Measurements from ENCODE around the gene DCST2. TPM values are rescaled to one million over a fixed set of nuclear protein-coding genes. Genes with fewer than 3 reads are reported as not detected.

The DCST2 gene
- total and polyA plus RNA-seq, 10 of the 15 experiments (the other 5 are each of a cell fraction or from before 2014, with no cell fraction given) = 0.33 to 0.41 (median 0.36) TPM; not detected in 7

DNA sequence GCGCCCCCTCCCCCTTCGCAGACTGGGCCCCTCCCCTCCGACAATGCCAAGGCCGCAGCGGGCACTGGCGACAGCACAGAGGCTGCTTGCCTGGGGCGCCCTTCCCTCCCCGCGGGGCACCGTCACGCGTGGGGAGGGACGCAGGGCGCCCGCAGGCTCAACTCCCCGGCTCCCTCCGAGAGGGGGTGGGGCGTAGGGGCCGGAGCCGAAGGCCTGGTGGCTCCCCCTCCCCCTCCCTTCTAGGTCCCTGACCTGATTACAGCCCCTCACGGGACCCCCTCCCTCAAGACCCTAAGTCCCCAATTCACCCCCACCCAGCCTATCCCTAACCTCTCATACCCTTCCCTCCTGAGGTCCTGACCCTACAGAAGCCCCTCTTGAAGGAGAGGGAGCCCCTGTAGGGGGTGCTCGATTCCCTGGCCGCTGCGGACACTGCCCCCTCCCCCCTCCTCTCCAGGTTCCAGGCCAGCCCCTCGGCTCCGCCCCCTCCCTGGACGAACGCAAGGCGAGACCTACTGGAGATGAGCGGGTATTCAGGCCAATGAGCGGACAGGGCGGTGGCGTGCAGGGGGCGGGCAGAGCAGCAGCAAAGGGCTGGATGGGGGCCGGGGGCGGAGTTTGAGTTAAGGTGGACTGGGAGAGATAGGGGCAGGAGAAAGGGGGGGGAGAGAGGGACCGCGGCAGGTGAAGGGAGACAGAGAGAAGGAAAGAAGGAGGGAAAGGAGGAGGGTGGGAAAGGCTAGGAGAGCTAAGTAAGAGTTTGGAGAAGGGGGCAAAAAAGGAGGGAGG, 31.7 kb downstream of the DCST2 start (continued):
- TF ChIP-seq, protein P1, sequence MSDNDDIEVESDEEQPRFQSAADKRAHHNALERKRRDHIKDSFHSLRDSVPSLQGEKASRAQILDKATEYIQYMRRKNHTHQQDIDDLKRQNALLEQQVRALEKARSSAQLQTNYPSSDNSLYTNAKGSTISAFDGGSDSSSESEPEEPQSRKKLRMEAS (IDR thresholded peaks at IDR 0.05; ENCODE audit: low read depth, low read length) = no peak
- TF ChIP-seq KLF5 (IDR thresholded peaks at IDR 0.05; ENCODE audit: partially characterized antibody) (no peak), KAT2A (conservative IDR thresholded peaks at IDR 0.05; ENCODE audit: control insufficient read depth, low read depth, low read length) (no peak)
- TF ChIP-seq, protein P2, sequence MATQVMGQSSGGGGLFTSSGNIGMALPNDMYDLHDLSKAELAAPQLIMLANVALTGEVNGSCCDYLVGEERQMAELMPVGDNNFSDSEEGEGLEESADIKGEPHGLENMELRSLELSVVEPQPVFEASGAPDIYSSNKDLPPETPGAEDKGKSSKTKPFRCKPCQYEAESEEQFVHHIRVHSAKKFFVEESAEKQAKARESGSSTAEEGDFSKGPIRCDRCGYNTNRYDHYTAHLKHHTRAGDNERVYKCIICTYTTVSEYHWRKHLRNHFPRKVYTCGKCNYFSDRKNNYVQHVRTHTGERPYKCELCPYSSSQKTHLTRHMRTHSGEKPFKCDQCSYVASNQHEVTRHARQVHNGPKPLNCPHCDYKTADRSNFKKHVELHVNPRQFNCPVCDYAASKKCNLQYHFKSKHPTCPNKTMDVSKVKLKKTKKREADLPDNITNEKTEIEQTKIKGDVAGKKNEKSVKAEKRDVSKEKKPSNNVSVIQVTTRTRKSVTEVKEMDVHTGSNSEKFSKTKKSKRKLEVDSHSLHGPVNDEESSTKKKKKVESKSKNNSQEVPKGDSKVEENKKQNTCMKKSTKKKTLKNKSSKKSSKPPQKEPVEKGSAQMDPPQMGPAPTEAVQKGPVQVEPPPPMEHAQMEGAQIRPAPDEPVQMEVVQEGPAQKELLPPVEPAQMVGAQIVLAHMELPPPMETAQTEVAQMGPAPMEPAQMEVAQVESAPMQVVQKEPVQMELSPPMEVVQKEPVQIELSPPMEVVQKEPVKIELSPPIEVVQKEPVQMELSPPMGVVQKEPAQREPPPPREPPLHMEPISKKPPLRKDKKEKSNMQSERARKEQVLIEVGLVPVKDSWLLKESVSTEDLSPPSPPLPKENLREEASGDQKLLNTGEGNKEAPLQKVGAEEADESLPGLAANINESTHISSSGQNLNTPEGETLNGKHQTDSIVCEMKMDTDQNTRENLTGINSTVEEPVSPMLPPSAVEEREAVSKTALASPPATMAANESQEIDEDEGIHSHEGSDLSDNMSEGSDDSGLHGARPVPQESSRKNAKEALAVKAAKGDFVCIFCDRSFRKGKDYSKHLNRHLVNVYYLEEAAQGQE (IDR thresholded peaks at IDR 0.05; ENCODE audit: low read depth, low read length) = no peak
- TF ChIP-seq, protein P3, sequence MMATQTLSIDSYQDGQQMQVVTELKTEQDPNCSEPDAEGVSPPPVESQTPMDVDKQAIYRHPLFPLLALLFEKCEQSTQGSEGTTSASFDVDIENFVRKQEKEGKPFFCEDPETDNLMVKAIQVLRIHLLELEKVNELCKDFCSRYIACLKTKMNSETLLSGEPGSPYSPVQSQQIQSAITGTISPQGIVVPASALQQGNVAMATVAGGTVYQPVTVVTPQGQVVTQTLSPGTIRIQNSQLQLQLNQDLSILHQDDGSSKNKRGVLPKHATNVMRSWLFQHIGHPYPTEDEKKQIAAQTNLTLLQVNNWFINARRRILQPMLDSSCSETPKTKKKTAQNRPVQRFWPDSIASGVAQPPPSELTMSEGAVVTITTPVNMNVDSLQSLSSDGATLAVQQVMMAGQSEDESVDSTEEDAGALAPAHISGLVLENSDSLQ (IDR thresholded peaks at IDR 0.05) = peak; percentile 98
